HepG2 (cell line): ENCODE measurements around the gene S100A5. TPM values are rescaled to one million over a fixed set of nuclear protein-coding genes. Genes with fewer than 3 reads are reported as not detected.

Experiments
- ATAC-seq: fragments of 200-7000 bp; cut with Tn5 transposase; 3 replicates; pipeline ENCODE4 v1.9.1; 2020; ENCODE audit warnings: mild to moderate bottlenecking, moderate library complexity
- BruUV-seq: library from RNA; stranded (reverse); fragments of 400-500 nt; replicated peaks from 2 replicates; lab custom pipeline; 2021; lab: Mats Ljungman, UMichigan
- CTCF ChIA-PET: fragments of 300-600 bp; formaldehyde crosslinking; extraction: SDS; loops from one replicate; lab custom pipeline; 2021; ENCODE audit warnings: low total read pairs, inconsistent platforms, low intra/inter-chr PET ratio; lab: Yijun Ruan, JAX
- POLR2A ChIA-PET: fragments of 350-600 bp; sonication (Branson Sonifier 250); formaldehyde crosslinking; loops from one replicate; lab custom pipeline; 2020; ENCODE audit warnings: antibody characterized with exemption, inconsistent platforms; lab: Yijun Ruan, JAX
- DNase-seq: peaks from one replicate; pipeline ENCODE4 v3.0.0-alpha.2; 2015; ENCODE audit warnings: low spot score
- FAIRE-seq: peaks from 3 replicates; lab custom pipeline; 2011; peaks lifted over from hg19 to GRCh38; lab: Jason Lieb, UNC
- H2AFZ ChIP-seq: one replicate; pipeline ENCODE4 v1.6.1; 2011; ENCODE audit warnings: low read length, inconsistent platforms
- H3K27ac ChIP-seq: fragments of 300-600 bp; 3 replicates; pipeline ENCODE4 v1.8.0; 2011; ENCODE audit warnings: mixed run types, mild to moderate bottlenecking, mixed read lengths, low read length, inconsistent platforms; ENCODE audit not compliant: insufficient read depth; ENCODE audit errors: extremely low read length
- H3K27me3 ChIP-seq, 2 experiments: fragments of 200-600 bp in 1 of 2; 2 replicates in 1 of 2; 3 replicates in 1 of 2; pipeline versions ENCODE4 v1.6.0 to v1.8.0; 2011; ENCODE audit warnings: low read length in 2 of 2, mild to moderate bottlenecking in 2 of 2, moderate library complexity in 2 of 2, inconsistent platforms in 1 of 2; ENCODE audit not compliant: insufficient read depth in 2 of 2, control insufficient read depth in 1 of 2
- H3K36me3 ChIP-seq, 2 experiments: fragments of 200-600 bp in 1 of 2; replicated peaks in 1 of 2; 2 replicates in 1 of 2; 3 replicates in 1 of 2; pipeline versions ENCODE4 v1.5.1 to v1.8.0; 2011; ENCODE audit warnings: low read length in 2 of 2, inconsistent platforms in 1 of 2; ENCODE audit not compliant: insufficient read depth in 2 of 2, control insufficient read depth in 1 of 2
- H3K4me1 ChIP-seq: 2 replicates; pipeline ENCODE4 v1.5.1; 2012; ENCODE audit warnings: low read length, inconsistent platforms; ENCODE audit not compliant: insufficient read depth
- H3K4me2 ChIP-seq: 2 replicates; pipeline ENCODE4 v1.6.0; 2011; ENCODE audit warnings: low read depth, low read length, inconsistent platforms
- H3K4me3 ChIP-seq, 3 experiments: fragments of 200-600 bp in 1 of 3; sonication (generic), shearing (Covaris generic) in 1 of 3; replicated peaks in 1 of 3; 2 replicates each; pipeline ENCODE4 v1.5.1; 2011 to 2016; ENCODE audit warnings: low read length in 3 of 3, inconsistent platforms in 2 of 3, low read depth in 2 of 3, mild to moderate bottlenecking in 2 of 3, control low read depth in 1 of 3, mixed read lengths in 1 of 3; ENCODE audit not compliant: insufficient read depth in 1 of 3
- H3K79me2 ChIP-seq: one replicate; pipeline ENCODE4 v1.6.1; 2011; ENCODE audit warnings: low read length, inconsistent platforms; ENCODE audit not compliant: insufficient read depth
- H3K9ac ChIP-seq: 2 replicates; pipeline ENCODE4 v1.6.0; 2011; ENCODE audit warnings: mild to moderate bottlenecking, low read depth, low read length, inconsistent platforms; ENCODE audit not compliant: insufficient read depth
- H3K9me3 ChIP-seq: 2 replicates; pipeline ENCODE4 v1.5.1; 2012; ENCODE audit warnings: mild to moderate bottlenecking, low read length
- H4K20me1 ChIP-seq: 2 replicates; pipeline ENCODE4 v1.6.0; 2011; ENCODE audit warnings: inconsistent platforms, mild to moderate bottlenecking, low read length, moderate library complexity; ENCODE audit not compliant: insufficient read depth
- ARNTL ChIP-seq: sonication (generic); formaldehyde crosslinking; IDR thresholded peaks from 2 replicates; pipeline ENCODE4 v1.4.0; 2020; ENCODE audit warnings: mild to moderate bottlenecking, missing genetic modification reagents
- FOXA1 ChIP-seq, 2 experiments: fragments of 450-650 bp in 1 of 2; sonication (generic) in 1 of 2; formaldehyde crosslinking in 1 of 2; IDR thresholded peaks; 2 replicates each; pipeline versions ENCODE4 v1.4.0 to v1.6.1; 2016 to 2020; ENCODE audit warnings: missing genetic modification reagents in 1 of 2
- FOXP1 ChIP-seq, 2 experiments: fragments of 450-650 bp in 1 of 2; IDR thresholded peaks; 2 replicates each; pipeline ENCODE4 v1.6.1; 2017 to 2018; ENCODE audit warnings: antibody characterized with exemption in 1 of 2
- GATAD1 ChIP-seq: IDR thresholded peaks from 2 replicates; pipeline ENCODE4 v1.6.1; 2016; ENCODE audit warnings: missing genetic modification reagents, missing compliant biosample characterization
- RERE ChIP-seq: IDR thresholded peaks from 2 replicates; pipeline ENCODE4 v1.6.1; 2016; ENCODE audit warnings: low read depth, missing genetic modification reagents, missing compliant biosample characterization
- SNAI1 ChIP-seq: sonication (generic); formaldehyde crosslinking; IDR thresholded peaks from 2 replicates; pipeline ENCODE4 v1.5.0; 2020; ENCODE audit warnings: mild to moderate bottlenecking, missing genetic modification reagents, borderline replicate concordance
- SRY ChIP-seq: sonication (generic); formaldehyde crosslinking; IDR thresholded peaks from 2 replicates; pipeline ENCODE4 v1.8.0; 2022; ENCODE audit warnings: mild to moderate bottlenecking, missing genetic modification reagents
- SUZ12 ChIP-seq: fragments of 150-350 bp; IDR thresholded peaks from 2 replicates; pipeline ENCODE4 v1.6.1; 2014; ENCODE audit warnings: low read depth, low read length
- WGBS: methylation state at CpG from one replicate; pipeline ENCODE4 v1.1.6; 2017; ENCODE audit warnings: low lambda C conversion rate; 5-methylcytosine and 5-hydroxymethylcytosine counted together
- in situ Hi-C: cut with HindIII; loops from 2 replicates; pipeline ENCODE4 v1.10.0; 2017; ENCODE audit warnings: low pct_unique_long_range_greater_than_20kb; ENCODE audit not compliant: extremely low pct_ligation_motif_present
- intact Hi-C: fragments of 100-400 bp; cut with micrococcal nuclease; formaldehyde crosslinking; loops from one replicate; pipeline ENCODE4 v1.10.0; 2022; ENCODE audit not compliant: unreplicated experiment
- polyA plus RNA-seq, 8 experiments: library from polyadenylated mRNA; depleted of rRNA in 3 of 8; stranded (reverse) in 7 of 8; unstranded in 1 of 8; fragments of >200 nt; fragmentation: Illumina TruSeq in 4 of 8; extraction: Trizol in 4 of 8; gene quantifications; 2 replicates each; pipeline versions ENCODE4 v1.2.1 to v1.2.3, GENCODE V29; 2011 to 2016; ENCODE audit warnings: low read depth in 4 of 8, missing spikeins in 1 of 8, mixed read lengths in 1 of 8; ENCODE audit not compliant: insufficient read depth in 1 of 8
- total RNA-seq, 5 experiments: library from RNA; depleted of rRNA; stranded (reverse); fragments of >200 nt; fragmentation: Illumina TruSeq; extraction: Trizol; gene quantifications; 2 replicates each; pipeline ENCODE4 v1.2.3, GENCODE V29; 2016; ENCODE audit warnings: low read depth in 1 of 5
- TF ChIP-seq, protein P1 (sequence below): sonication (generic); formaldehyde crosslinking; IDR thresholded peaks from 2 replicates; pipeline ENCODE4 v1.5.0; 2020; ENCODE audit warnings: mild to moderate bottlenecking, missing genetic modification reagents

S100A5 gene
- total and polyA plus RNA-seq, 2 of the 13 experiments (the other 11 are each of a cell fraction or from before 2014, with no cell fraction given) = not detected

- WGBS = 6% methylated on average over 4 of the region's 6 CpGs
- intact Hi-C loops (loop anchor here (1.0 kb wide), 2 partner anchors 30 to 143 kb away; no protein-coding TSS in a partner anchor), in situ Hi-C loops (loop anchor here (5.0 kb wide), 1 partner anchor 148 kb away; the partner anchor contains the start of gene PGLYRP4)
- TF ChIP-seq GATAD1 (CRISPR knock-in tag) = no peak
- no peak for TF ChIP-seq ARNTL (CRISPR knock-in tag)
- TF ChIP-seq SRY (CRISPR knock-in tag) = no peak
- no peak for TF ChIP-seq FOXA1 (IDR thresholded peaks at IDR 0.05)
- no peak for TF ChIP-seq FOXA1 (CRISPR knock-in tag; IDR thresholded peaks at IDR 0.05)
- no peak for TF ChIP-seq RERE (CRISPR knock-in tag)
- TF ChIP-seq SUZ12 = no peak
- no peak for TF ChIP-seq SNAI1 (CRISPR knock-in tag)
- TF ChIP-seq, protein P1, sequence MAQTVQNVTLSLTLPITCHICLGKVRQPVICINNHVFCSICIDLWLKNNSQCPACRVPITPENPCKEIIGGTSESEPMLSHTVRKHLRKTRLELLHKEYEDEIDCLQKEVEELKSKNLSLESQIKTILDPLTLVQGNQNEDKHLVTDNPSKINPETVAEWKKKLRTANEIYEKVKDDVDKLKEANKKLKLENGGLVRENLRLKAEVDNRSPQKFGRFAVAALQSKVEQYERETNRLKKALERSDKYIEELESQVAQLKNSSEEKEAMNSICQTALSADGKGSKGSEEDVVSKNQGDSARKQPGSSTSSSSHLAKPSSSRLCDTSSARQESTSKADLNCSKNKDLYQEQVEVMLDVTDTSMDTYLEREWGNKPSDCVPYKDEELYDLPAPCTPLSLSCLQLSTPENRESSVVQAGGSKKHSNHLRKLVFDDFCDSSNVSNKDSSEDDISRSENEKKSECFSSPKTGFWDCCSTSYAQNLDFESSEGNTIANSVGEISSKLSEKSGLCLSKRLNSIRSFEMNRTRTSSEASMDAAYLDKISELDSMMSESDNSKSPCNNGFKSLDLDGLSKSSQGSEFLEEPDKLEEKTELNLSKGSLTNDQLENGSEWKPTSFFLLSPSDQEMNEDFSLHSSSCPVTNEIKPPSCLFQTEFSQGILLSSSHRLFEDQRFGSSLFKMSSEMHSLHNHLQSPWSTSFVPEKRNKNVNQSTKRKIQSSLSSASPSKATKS (CRISPR knock-in tag) = no peak
- TF ChIP-seq FOXP1 (IDR thresholded peaks at IDR 0.05) = no peak
- TF ChIP-seq FOXP1 (CRISPR knock-in tag; IDR thresholded peaks at IDR 0.05) = no peak
- no peak overlapping the region for H3K4me2 ChIP-seq
- H3K36me3 ChIP-seq = no peaks in the 10 kb centered on the region
- H3K27me3 ChIP-seq = peaks cover 2 to 3% of the 10 kb centered on the region in 2 experiments; a peak in 2 of 5 replicates
- H2AFZ ChIP-seq = no peak overlapping the region
- no peak overlapping the region for H3K9ac ChIP-seq
- ChIA-PET CTCF (interaction anchor here (1.1 to 2.9 kb wide), 3 partner anchors 29 to 143 kb away, joined by 8 to 34 read pairs (median 16); no protein-coding TSS in a partner anchor), POLR2A (no interaction called here)
- H4K20me1 ChIP-seq = no peaks in the 10 kb centered on the region
- no peak overlapping the region for H3K4me3 ChIP-seq
- BruUV-seq = no TSS peak
- H3K79me2 ChIP-seq = no peaks in the 10 kb centered on the region
- ATAC-seq = no peak
- no peak for FAIRE-seq
- H3K27ac ChIP-seq = no peak overlapping the region
- no peak for DNase-seq
- no peaks in the 10 kb centered on the region for H3K4me1 ChIP-seq
- no peaks in the 10 kb centered on the region for H3K9me3 ChIP-seq
Observed at GRCh38 chr1:153495536-153495935, 45.2 kb downstream of the S100A5 start.
